ENCODE results near the gene NTHL1.

- TF ChIP-seq CTCF (IDR thresholded peaks at IDR 0.05) (no peak), POLR2A (IDR thresholded peaks at IDR 0.05) (no peak)
Observed at GRCh38 chr16:2082983-2083364, 35.3 kb upstream of the NTHL1 start.
